ENCODE measurements around the gene PRKCE.

PRKCE gene

GRCh38 chr2:45973426-45973825 is 322.0 kb downstream of the PRKCE start:
- Mint-ChIP-seq H3K27me3 (ENCODE audit: low read depth) (no peaks in the 10 kb centered on the region), H3K4me1 (peaks cover 15% of the 10 kb centered on the region), H3K27ac (no peak overlapping the region), H3K9me3 (no peaks in the 10 kb centered on the region), H3K36me3 (ENCODE audit: low read depth) (no peaks in the 10 kb centered on the region), H3K4me3 (no peak overlapping the region)
- TF ChIP-seq CTCF (IDR thresholded peaks at IDR 0.05; ENCODE audit: unreplicated experiment in 3 of 3) = no peak

- H3K27ac Mint-ChIP-seq = no peak overlapping the region
- H3K4me3 Mint-ChIP-seq = no peak overlapping the region
- no peak for TF ChIP-seq CTCF (IDR thresholded peaks at IDR 0.05; ENCODE audit: unreplicated experiment in 3 of 3)
- H3K27me3 Mint-ChIP-seq (ENCODE audit: low read depth) = no peaks in the 10 kb centered on the region
- peaks cover 9% of the 10 kb centered on the region for H3K4me1 Mint-ChIP-seq
- H3K36me3 Mint-ChIP-seq (ENCODE audit: low read depth) = no peaks in the 10 kb centered on the region
- H3K9me3 Mint-ChIP-seq = no peaks in the 10 kb centered on the region
Observed at GRCh38 chr2:45974056-45974455, 322.6 kb downstream of the PRKCE start.

GRCh38 chr2:45974762-45975408 is 323.4 kb downstream of the PRKCE start:
- H3K9me3 Mint-ChIP-seq = no peaks in the 10 kb centered on the region
- H3K27ac Mint-ChIP-seq = no peak overlapping the region
- no peaks in the 10 kb centered on the region for H3K27me3 Mint-ChIP-seq (ENCODE audit: low read depth)
- no peak overlapping the region for H3K4me3 Mint-ChIP-seq
- no peaks in the 10 kb centered on the region for H3K36me3 Mint-ChIP-seq (ENCODE audit: low read depth)
- H3K4me1 Mint-ChIP-seq = peaks cover under 1% of the 10 kb centered on the region
- no peak for TF ChIP-seq CTCF (IDR thresholded peaks at IDR 0.05; ENCODE audit: unreplicated experiment in 3 of 3)

GRCh38 chr2:45975752-45976517 is 324.5 kb downstream of the PRKCE start:
- TF ChIP-seq CTCF (IDR thresholded peaks at IDR 0.05; ENCODE audit: unreplicated experiment in 3 of 3) = no peak
- H3K9me3 Mint-ChIP-seq = no peaks in the 10 kb centered on the region
- H3K27me3 Mint-ChIP-seq (ENCODE audit: low read depth) = no peaks in the 10 kb centered on the region
- no peak overlapping the region for H3K4me3 Mint-ChIP-seq
- H3K4me1 Mint-ChIP-seq = no peaks in the 10 kb centered on the region
- no peak overlapping the region for H3K27ac Mint-ChIP-seq
- H3K36me3 Mint-ChIP-seq (ENCODE audit: low read depth) = no peaks in the 10 kb centered on the region

- no peak for TF ChIP-seq CTCF (IDR thresholded peaks at IDR 0.05; ENCODE audit: unreplicated experiment in 3 of 3)
- no peaks in the 10 kb centered on the region for H3K27me3 Mint-ChIP-seq (ENCODE audit: low read depth)
- no peak overlapping the region for H3K27ac Mint-ChIP-seq
- H3K36me3 Mint-ChIP-seq (ENCODE audit: low read depth) = no peaks in the 10 kb centered on the region
- no peaks in the 10 kb centered on the region for H3K4me1 Mint-ChIP-seq
- no peak overlapping the region for H3K4me3 Mint-ChIP-seq
- no peaks in the 10 kb centered on the region for H3K9me3 Mint-ChIP-seq
Observed at GRCh38 chr2:45978302-45978859, 326.9 kb downstream of the PRKCE start.

All from nephron (organoid).